ENCODE data around the gene BIRC5. TPM values are rescaled to one million over a fixed set of nuclear protein-coding genes. Genes with fewer than 3 reads are reported as not detected.

BIRC5 gene
- polyA plus RNA-seq, 1 experiment = 30.7 TPM

GRCh38 chr17:78265121-78265520, 51.1 kb downstream of the BIRC5 start:
- ChIA-PET POLR2A (no interaction called here), CTCF (no interaction called here)
- H3K36me3 ChIP-seq (ENCODE audit: control insufficient read depth, insufficient read depth, low read length) = no peaks in the 10 kb centered on the region
- peaks cover 11% of the 10 kb centered on the region for H3K27me3 ChIP-seq (ENCODE audit: control insufficient read depth, insufficient read depth, low read length)
- no peak for DNase-seq (ENCODE audit: low read depth)
- TF ChIP-seq, protein P1, sequence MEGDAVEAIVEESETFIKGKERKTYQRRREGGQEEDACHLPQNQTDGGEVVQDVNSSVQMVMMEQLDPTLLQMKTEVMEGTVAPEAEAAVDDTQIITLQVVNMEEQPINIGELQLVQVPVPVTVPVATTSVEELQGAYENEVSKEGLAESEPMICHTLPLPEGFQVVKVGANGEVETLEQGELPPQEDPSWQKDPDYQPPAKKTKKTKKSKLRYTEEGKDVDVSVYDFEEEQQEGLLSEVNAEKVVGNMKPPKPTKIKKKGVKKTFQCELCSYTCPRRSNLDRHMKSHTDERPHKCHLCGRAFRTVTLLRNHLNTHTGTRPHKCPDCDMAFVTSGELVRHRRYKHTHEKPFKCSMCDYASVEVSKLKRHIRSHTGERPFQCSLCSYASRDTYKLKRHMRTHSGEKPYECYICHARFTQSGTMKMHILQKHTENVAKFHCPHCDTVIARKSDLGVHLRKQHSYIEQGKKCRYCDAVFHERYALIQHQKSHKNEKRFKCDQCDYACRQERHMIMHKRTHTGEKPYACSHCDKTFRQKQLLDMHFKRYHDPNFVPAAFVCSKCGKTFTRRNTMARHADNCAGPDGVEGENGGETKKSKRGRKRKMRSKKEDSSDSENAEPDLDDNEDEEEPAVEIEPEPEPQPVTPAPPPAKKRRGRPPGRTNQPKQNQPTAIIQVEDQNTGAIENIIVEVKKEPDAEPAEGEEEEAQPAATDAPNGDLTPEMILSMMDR (IDR thresholded peaks at IDR 0.05; ENCODE audit: insufficient read depth, low read depth, low read length) = no peak
- no peak overlapping the region for H3K4me3 ChIP-seq (ENCODE audit: low read depth, low read length)

GRCh38 chr17:78266231-78266631, 52.2 kb downstream of the BIRC5 start:
- CTCF ChIA-PET = interaction anchor here (1.6 kb wide), 1 partner anchor 16 kb away, joined by 11 read pairs; no protein-coding TSS in a partner anchor
- Histone ChIP-seq H3K36me3 (ENCODE audit: control insufficient read depth, insufficient read depth, low read length) (no peaks in the 10 kb centered on the region), H3K4me3 (ENCODE audit: low read depth, low read length) (no peak overlapping the region), H3K27me3 (ENCODE audit: control insufficient read depth, insufficient read depth, low read length) (peaks cover 14% of the 10 kb centered on the region)
- POLR2A ChIA-PET = no interaction called here
- no peak for DNase-seq (ENCODE audit: low read depth)
- TF ChIP-seq, protein P1 (IDR thresholded peaks at IDR 0.05; ENCODE audit: insufficient read depth, low read depth, low read length) = no peak

GRCh38 chr17:78266771-78267170, 52.7 kb downstream of the BIRC5 start:
- CTCF ChIA-PET = interaction anchor here (1.6 kb wide), 1 partner anchor 16 kb away, joined by 11 read pairs; no protein-coding TSS in a partner anchor
- no peaks in the 10 kb centered on the region for H3K36me3 ChIP-seq (ENCODE audit: control insufficient read depth, insufficient read depth, low read length)
- TF ChIP-seq, protein P1 (IDR thresholded peaks at IDR 0.05; ENCODE audit: insufficient read depth, low read depth, low read length) = no peak
- no peak overlapping the region for H3K4me3 ChIP-seq (ENCODE audit: low read depth, low read length)
- peaks cover 14% of the 10 kb centered on the region for H3K27me3 ChIP-seq (ENCODE audit: control insufficient read depth, insufficient read depth, low read length)
- no peak for DNase-seq (ENCODE audit: low read depth)
- POLR2A ChIA-PET = no interaction called here

DNA sequence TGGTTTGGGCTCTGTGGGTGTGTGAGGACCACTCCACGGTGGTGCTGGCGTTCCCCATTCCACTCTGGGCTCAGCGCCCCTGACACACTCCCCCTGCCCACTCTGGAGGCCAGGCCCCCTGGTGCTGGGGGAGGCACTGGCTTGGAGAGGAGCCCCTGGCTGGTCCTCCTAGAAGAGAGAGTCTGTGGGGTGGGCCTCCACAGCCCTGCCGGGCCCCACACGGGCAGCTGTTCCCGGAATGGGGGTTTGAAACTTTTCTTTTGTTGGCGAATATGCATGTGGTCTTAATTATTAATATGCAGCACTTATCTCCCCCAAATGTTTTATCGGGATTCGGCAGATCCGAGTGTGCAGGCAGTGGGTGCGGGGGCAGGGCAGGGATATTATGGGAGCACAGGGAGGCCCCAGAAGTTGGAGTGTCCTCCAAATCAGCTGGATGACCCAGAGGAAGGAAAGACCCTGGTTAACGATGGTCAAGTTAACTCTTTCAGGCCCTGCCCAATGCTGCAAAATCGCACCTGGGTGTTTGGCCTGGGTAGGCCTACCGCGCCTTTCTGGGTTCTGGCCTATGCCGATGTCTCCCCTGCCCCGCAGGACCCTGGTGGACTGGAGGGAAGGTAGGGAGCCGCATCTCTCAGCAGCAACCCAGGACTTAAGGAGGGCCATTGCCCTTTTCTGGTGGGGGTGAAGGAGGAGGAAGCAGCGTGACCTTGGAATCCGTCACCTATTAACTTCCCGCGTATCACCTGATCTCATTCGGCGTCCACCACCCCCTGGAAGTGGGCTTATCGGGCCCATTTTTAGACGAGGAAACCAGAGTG, 53.4 kb downstream of the BIRC5 start:
- CTCF ChIA-PET = interaction anchor here (1.6 kb wide), 1 partner anchor 17 kb away, joined by 11 read pairs; no protein-coding TSS in a partner anchor
- no peak for DNase-seq (ENCODE audit: low read depth)
- POLR2A ChIA-PET = no interaction called here
- TF ChIP-seq, protein P1 (IDR thresholded peaks at IDR 0.05; ENCODE audit: insufficient read depth, low read depth, low read length) = no peak
- peaks cover 14% of the 10 kb centered on the region for H3K27me3 ChIP-seq (ENCODE audit: control insufficient read depth, insufficient read depth, low read length)
- no peaks in the 10 kb centered on the region for H3K36me3 ChIP-seq (ENCODE audit: control insufficient read depth, insufficient read depth, low read length)
- H3K4me3 ChIP-seq (ENCODE audit: low read depth, low read length) = no peak overlapping the region

GRCh38 chr17:78268191-78268874, 54.3 kb downstream of the BIRC5 start:
- POLR2A ChIA-PET = no interaction called here
- Histone ChIP-seq H3K27me3 (ENCODE audit: control insufficient read depth, insufficient read depth, low read length) (peaks cover 18% of the 10 kb centered on the region), H3K4me3 (ENCODE audit: low read depth, low read length) (no peak overlapping the region), H3K36me3 (ENCODE audit: control insufficient read depth, insufficient read depth, low read length) (no peaks in the 10 kb centered on the region)
- TF ChIP-seq, protein P1 (IDR thresholded peaks at IDR 0.05; ENCODE audit: insufficient read depth, low read depth, low read length) = no peak
- DNase-seq (ENCODE audit: low read depth) = no peak
- CTCF ChIA-PET = interaction anchor here (0.8 to 3.0 kb wide), 5 partner anchors 8 to 154 kb away, joined by 3 to 15 read pairs (median 7); no protein-coding TSS in a partner anchor

All from BJ (cell line).